ENCODE results near the gene PHF21B. TPM values are rescaled to one million over a fixed set of nuclear protein-coding genes. Genes with fewer than 3 reads are reported as not detected.

PHF21B gene
- total RNA-seq, 1 donor from 2014 or later, result 0.21 TPM

DNA sequence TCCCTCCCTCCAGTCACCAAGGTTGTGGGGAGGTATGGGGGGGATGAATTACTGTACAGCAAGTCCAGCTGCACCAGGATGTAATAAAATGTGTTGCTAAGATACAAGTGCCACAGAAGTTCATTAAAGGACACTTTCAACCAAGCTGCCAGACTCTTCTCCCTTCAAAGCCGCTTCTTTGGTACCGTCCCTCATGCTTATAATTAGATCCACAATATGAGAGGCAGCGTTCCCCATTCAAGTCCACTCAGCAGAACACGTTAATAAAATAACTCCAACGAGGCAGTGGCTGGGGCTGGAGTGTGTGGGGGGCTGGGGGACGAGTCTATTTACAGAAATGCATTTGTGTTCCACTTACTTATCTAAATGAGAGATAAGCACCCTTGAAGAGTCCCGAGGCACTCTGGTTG is 14.7 kb downstream of the PHF21B start:
- intact Hi-C loops (cut with micrococcal nuclease), result no loop called here
- no peak overlapping the region for H3K27ac Mint-ChIP-seq
- DNase-seq (ENCODE audit: low spot score), result no peak
- H3K4me1 Mint-ChIP-seq (ENCODE audit: low read depth), result no peaks in the 10 kb centered on the region
- no peak overlapping the region for H3K4me3 Mint-ChIP-seq
- H3K36me3 Mint-ChIP-seq (ENCODE audit: low read depth), result no peaks in the 10 kb centered on the region
- H3K27me3 Mint-ChIP-seq (ENCODE audit: insufficient read depth), result no peaks in the 10 kb centered on the region
- H3K9me3 Mint-ChIP-seq, result no peaks in the 10 kb centered on the region

DNA sequence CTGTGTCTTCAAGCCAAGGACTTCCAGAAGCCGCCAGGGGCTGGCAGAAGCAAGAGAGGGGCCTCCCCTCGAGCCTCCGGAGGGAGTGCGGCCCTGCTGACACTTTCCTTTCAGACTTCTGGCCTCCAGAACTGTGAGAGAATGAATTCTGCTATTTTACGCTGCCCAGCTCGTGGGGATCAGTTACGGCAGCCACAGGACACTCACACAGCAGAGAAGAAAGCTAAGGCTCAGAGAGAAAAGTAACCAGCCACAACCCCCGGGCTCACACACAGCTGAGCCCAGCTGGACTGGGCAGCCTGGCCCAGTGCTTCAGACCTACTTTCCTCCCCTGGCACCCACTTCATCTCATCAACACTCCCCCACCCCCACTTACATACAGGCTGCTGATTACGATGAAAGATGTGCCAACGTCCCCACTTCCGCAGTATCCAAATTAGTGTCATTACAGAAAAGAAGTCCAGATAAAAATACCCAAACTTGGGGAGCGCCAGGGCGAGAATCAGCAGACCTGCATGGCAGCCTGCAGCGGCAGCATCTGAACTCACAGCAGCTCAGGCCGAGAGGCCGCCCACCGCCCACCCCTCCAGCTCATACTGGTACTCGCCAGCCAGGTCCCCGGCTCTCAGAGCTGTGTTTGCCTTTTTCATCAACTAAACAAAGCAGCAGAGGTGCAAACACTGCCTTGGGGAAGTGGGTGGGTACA is 15.3 kb downstream of the PHF21B start:
- H3K9me3 Mint-ChIP-seq, result no peaks in the 10 kb centered on the region
- no peaks in the 10 kb centered on the region for H3K36me3 Mint-ChIP-seq (ENCODE audit: low read depth)
- H3K4me1 Mint-ChIP-seq (ENCODE audit: low read depth), result no peaks in the 10 kb centered on the region
- no peak overlapping the region for H3K4me3 Mint-ChIP-seq
- H3K27ac Mint-ChIP-seq, result no peak overlapping the region
- intact Hi-C loops (cut with micrococcal nuclease), result no loop called here
- no peak for DNase-seq (ENCODE audit: low spot score)
- no peaks in the 10 kb centered on the region for H3K27me3 Mint-ChIP-seq (ENCODE audit: insufficient read depth)

DNA sequence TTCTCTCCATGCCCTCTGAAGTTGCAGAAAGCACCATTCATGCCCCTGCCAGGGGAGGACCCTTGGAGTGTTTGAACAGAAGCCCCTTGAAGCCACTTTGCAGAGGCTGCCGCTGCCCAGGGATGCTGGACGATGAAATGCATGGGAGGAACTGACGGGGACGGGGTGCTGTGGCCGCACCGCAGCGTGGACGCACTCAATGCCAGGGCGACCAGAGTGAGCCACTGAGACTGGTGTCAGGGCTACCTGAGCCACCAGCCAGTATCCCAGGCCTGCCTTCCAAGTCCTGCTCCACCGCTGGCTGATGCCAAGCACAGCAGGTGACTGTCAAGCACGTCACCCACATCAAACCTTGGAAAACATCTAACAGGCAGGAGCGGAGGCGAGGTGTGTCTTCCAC is 17.6 kb downstream of the PHF21B start:
- H3K4me1 Mint-ChIP-seq (ENCODE audit: low read depth), result no peaks in the 10 kb centered on the region
- H3K9me3 Mint-ChIP-seq, result no peaks in the 10 kb centered on the region
- DNase-seq (ENCODE audit: low spot score), result no peak
- H3K4me3 Mint-ChIP-seq, result no peak overlapping the region
- H3K36me3 Mint-ChIP-seq (ENCODE audit: low read depth), result no peaks in the 10 kb centered on the region
- H3K27ac Mint-ChIP-seq, result no peak overlapping the region
- intact Hi-C loops (cut with micrococcal nuclease), result no loop called here
- H3K27me3 Mint-ChIP-seq (ENCODE audit: insufficient read depth), result no peaks in the 10 kb centered on the region

DNA sequence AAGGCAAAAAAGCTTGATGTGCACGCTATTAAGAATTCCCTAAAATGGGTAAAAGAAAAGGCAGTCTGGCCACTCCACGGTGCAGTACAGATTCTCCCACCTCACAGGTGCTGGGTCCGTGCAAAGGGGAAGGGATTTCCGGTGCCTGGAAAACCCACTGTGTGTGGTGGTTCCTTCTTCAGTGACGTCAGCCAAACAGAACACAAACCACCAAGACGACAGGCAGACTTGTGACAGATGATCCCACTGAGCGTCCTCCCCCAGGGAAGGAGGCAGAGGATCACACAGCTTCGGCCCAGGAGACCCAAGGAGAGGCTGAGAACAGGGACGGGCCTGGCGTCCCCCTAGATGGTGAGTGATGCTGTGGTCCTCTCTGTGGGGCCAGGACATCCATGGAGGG is 18.6 kb downstream of the PHF21B start:
- no peak for DNase-seq (ENCODE audit: low spot score)
- no peak overlapping the region for H3K4me3 Mint-ChIP-seq
- no peaks in the 10 kb centered on the region for H3K27me3 Mint-ChIP-seq (ENCODE audit: insufficient read depth)
- H3K9me3 Mint-ChIP-seq, result no peaks in the 10 kb centered on the region
- H3K27ac Mint-ChIP-seq, result no peak overlapping the region
- no peaks in the 10 kb centered on the region for H3K36me3 Mint-ChIP-seq (ENCODE audit: low read depth)
- intact Hi-C loops (cut with micrococcal nuclease), result no loop called here
- no peaks in the 10 kb centered on the region for H3K4me1 Mint-ChIP-seq (ENCODE audit: low read depth)

DNA sequence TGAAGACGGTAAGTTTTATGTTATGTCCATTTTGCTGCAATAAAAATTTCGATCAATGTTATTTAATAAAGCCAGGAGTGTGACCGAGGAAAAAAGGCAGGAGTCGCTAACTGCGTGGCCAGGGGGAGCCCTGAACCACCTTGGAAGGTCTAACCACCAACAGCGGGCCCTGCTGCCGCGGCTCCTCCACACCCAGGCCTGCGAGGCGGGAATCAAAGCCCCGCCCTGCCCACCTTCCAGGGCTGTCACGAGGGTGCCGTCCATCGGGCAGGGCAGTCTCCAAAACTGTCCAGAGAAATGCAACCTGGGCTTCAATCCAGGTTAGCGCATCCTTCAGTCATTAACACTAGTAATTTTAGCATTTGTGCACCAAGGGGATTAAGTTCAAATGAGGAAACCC is 19.0 kb downstream of the PHF21B start:
- no peak overlapping the region for H3K4me3 Mint-ChIP-seq
- intact Hi-C loops (cut with micrococcal nuclease), result no loop called here
- no peaks in the 10 kb centered on the region for H3K9me3 Mint-ChIP-seq
- DNase-seq (ENCODE audit: low spot score), result no peak
- no peak overlapping the region for H3K27ac Mint-ChIP-seq
- H3K27me3 Mint-ChIP-seq (ENCODE audit: insufficient read depth), result no peaks in the 10 kb centered on the region
- no peaks in the 10 kb centered on the region for H3K4me1 Mint-ChIP-seq (ENCODE audit: low read depth)
- H3K36me3 Mint-ChIP-seq (ENCODE audit: low read depth), result no peaks in the 10 kb centered on the region

DNA sequence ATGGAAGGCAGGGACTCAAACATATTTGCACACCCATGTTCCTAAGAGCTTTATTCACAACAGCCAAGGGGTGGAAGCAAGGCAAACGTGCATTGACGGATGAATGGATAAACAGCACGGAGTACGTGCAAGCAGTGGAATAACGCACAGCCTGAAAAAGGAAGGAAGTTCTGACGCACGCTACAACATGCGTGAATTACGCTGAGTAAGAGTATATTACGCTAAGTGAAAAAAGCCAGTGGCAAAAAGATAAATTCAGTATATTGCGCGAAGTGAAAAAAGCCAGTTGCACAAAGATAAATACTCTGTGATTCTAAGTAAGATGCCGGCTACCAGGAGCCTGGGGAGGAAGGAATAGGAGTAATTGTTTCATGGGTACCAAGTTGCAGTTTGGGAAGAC is 19.5 kb downstream of the PHF21B start:
- Mint-ChIP-seq H3K36me3 (ENCODE audit: low read depth) (no peaks in the 10 kb centered on the region), H3K4me3 (no peak overlapping the region), H3K27me3 (ENCODE audit: insufficient read depth) (no peaks in the 10 kb centered on the region), H3K9me3 (no peaks in the 10 kb centered on the region), H3K27ac (no peak overlapping the region), H3K4me1 (ENCODE audit: low read depth) (no peaks in the 10 kb centered on the region)
- no peak for DNase-seq (ENCODE audit: low spot score)
- intact Hi-C loops (cut with micrococcal nuclease), result no loop called here

DNA sequence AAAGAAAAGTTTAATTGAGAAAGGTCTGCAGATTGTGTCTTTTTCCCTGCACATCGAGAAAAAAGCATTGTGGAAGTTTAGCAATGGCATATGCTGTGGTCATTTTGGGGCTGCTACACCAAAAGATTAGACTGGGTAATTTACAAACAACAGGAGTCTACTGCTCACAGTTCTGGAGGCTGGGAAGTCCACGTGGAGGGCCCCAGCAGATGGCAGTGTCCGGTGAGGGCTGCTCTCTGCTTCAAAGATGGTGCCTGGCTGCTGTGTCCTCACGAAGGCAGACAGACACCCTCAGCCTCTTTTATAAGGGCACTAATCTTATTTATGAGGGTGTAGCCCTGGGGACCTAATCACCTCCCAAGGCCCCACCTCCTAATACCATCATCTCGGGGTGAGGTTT is 21.1 kb downstream of the PHF21B start:
- H3K4me1 Mint-ChIP-seq (ENCODE audit: low read depth), result no peaks in the 10 kb centered on the region
- no peak overlapping the region for H3K27ac Mint-ChIP-seq
- no peak overlapping the region for H3K4me3 Mint-ChIP-seq
- no peak for DNase-seq (ENCODE audit: low spot score)
- peaks cover 5% of the 10 kb centered on the region for H3K9me3 Mint-ChIP-seq
- H3K27me3 Mint-ChIP-seq (ENCODE audit: insufficient read depth), result no peaks in the 10 kb centered on the region
- H3K36me3 Mint-ChIP-seq (ENCODE audit: low read depth), result no peaks in the 10 kb centered on the region
- intact Hi-C loops (cut with micrococcal nuclease), result no loop called here

DNA sequence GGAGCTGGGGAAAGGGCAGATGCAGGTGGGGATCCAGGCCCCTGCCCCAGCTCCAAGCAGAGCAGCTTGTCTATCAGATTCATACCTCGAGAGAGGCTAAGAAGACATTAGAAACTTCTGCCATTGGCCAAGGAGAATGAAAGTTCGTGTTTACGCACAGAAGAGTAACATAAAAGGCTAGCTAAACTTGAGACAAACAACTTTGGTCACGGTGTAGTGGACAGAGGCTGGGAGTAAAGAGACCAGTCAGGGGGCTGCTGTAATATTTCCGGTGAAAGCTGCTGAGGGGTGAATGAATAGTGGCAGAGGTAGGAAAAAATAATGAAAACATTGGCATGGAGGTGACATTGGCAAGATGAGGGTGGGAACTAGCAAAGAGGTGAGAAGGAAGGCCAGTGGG is 22.9 kb downstream of the PHF21B start:
- Mint-ChIP-seq H3K4me3 (no peak overlapping the region), H3K36me3 (ENCODE audit: low read depth) (no peaks in the 10 kb centered on the region), H3K27me3 (ENCODE audit: insufficient read depth) (no peaks in the 10 kb centered on the region), H3K4me1 (ENCODE audit: low read depth) (no peaks in the 10 kb centered on the region), H3K9me3 (peaks cover 5% of the 10 kb centered on the region), H3K27ac (no peak overlapping the region)
- intact Hi-C loops (cut with micrococcal nuclease), result no loop called here
- DNase-seq (ENCODE audit: low spot score), result no peak

DNA sequence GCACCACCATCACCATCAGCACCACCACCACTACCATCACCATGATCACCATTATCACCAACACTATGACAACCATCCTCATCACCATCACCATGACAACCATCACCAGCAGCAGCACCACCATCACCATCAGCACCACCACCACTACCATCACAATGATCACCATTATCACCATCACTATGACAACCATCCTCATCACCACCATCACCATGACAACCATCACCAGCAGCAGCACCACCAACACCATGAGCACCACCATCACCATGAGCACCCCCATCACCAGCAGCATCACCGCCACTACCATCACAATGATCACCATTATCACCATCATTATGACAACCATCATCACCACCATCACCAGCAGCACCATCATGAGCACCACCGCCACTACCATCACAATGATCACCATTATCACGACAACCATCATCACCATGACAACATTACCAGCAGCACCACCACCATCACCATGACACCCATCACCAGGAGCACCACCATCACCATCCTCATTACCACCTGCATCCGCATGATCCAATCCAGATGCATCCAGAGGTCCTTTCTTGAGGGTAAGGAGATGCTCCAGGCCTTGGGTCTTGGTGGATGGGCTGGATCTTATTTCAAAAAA is 23.8 kb downstream of the PHF21B start:
- no peak overlapping the region for H3K27ac Mint-ChIP-seq
- no peaks in the 10 kb centered on the region for H3K36me3 Mint-ChIP-seq (ENCODE audit: low read depth)
- DNase-seq (ENCODE audit: low spot score), result no peak
- H3K9me3 Mint-ChIP-seq, result peaks cover 5% of the 10 kb centered on the region
- H3K4me3 Mint-ChIP-seq, result no peak overlapping the region
- H3K27me3 Mint-ChIP-seq (ENCODE audit: insufficient read depth), result no peaks in the 10 kb centered on the region
- intact Hi-C loops (cut with micrococcal nuclease), result no loop called here
- no peaks in the 10 kb centered on the region for H3K4me1 Mint-ChIP-seq (ENCODE audit: low read depth)

DNA sequence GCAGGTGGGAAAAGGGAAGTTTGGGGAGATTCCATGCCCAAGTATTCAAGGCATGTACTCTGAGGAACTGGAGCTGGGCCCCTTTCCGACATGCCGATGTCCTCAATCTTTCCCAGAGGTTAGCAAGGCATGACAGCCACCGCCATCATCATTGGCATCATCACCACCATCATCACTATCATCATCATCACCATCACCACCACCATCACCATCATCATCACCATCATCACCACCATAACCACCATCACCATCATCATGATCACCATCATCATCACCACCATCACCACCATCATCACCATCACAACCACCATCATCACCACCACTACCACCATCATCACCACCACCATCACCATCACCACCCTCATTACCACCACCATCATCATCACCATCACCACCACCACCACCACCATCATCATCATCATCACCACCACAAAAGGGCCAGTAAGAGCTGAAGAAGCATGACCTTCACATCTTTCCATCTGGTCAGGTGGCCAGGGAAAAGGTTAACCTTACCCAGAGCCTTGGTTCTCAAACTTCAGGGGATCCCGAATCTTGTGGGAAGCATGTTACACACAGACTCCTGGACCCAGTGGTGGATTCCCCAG is 25.8 kb downstream of the PHF21B start:
- no peaks in the 10 kb centered on the region for H3K36me3 Mint-ChIP-seq (ENCODE audit: low read depth)
- no peak overlapping the region for H3K27ac Mint-ChIP-seq
- H3K27me3 Mint-ChIP-seq (ENCODE audit: insufficient read depth), result no peaks in the 10 kb centered on the region
- H3K4me3 Mint-ChIP-seq, result no peak overlapping the region
- H3K4me1 Mint-ChIP-seq (ENCODE audit: low read depth), result no peaks in the 10 kb centered on the region
- H3K9me3 Mint-ChIP-seq, result peaks cover 5% of the 10 kb centered on the region
- DNase-seq (ENCODE audit: low spot score), result no peak
- intact Hi-C loops (cut with micrococcal nuclease), result no loop called here

DNA sequence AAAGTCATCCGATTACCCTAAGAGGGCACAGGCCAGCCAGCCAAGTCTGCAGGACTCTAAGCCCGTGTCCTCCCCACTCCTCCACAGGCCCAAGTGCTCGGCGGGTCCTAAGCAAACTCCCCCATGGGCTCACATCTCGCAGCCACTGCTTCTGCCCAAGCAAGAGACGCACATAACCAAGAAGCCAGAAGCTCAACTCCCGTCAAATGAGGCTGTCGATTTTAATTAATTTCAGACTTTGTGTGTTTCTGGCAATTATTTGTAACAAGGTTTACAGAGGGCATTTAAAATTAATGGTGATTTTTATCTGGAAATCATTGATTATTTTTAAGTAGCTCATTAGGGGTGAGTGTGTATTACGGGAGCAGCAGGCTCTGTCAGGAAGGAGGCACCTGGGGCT is 27.4 kb downstream of the PHF21B start:
- H3K27me3 Mint-ChIP-seq (ENCODE audit: insufficient read depth), result no peaks in the 10 kb centered on the region

DNA sequence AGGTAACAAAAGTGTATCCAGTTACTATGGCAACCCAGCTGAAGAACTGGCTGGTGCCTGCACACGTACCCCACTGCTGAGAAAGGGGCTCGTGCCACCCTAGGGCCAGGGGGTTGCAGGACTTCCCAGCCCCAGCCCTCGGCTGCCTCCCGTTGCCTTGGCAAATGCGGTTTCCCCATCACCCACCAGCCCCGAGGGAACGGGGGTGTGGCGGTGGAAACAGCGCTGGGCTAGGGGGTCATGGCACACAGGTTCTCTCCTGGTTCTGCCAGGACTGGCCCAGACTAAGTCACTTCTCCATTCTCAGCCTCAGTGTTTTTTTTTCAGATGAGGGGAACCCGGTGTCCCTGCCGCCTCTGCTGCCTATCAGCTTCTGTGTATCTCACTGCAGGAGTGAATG is 27.9 kb downstream of the PHF21B start:
- Mint-ChIP-seq H3K4me1 (ENCODE audit: low read depth) (no peaks in the 10 kb centered on the region), H3K9me3 (peaks cover 5% of the 10 kb centered on the region), H3K27me3 (ENCODE audit: insufficient read depth) (no peaks in the 10 kb centered on the region), H3K4me3 (no peak overlapping the region), H3K27ac (no peak overlapping the region), H3K36me3 (ENCODE audit: low read depth) (no peaks in the 10 kb centered on the region)
- intact Hi-C loops (cut with micrococcal nuclease), result no loop called here
- DNase-seq (ENCODE audit: low spot score), result no peak

More for the DNA sequence above, 27.4 kb downstream of the PHF21B start:
- no peak for DNase-seq (ENCODE audit: low spot score)
- no peaks in the 10 kb centered on the region for H3K4me1 Mint-ChIP-seq (ENCODE audit: low read depth)
- no peak overlapping the region for H3K4me3 Mint-ChIP-seq
- H3K27ac Mint-ChIP-seq, result no peak overlapping the region
- peaks cover 5% of the 10 kb centered on the region for H3K9me3 Mint-ChIP-seq
- intact Hi-C loops (cut with micrococcal nuclease), result no loop called here
- no peaks in the 10 kb centered on the region for H3K36me3 Mint-ChIP-seq (ENCODE audit: low read depth)

DNA sequence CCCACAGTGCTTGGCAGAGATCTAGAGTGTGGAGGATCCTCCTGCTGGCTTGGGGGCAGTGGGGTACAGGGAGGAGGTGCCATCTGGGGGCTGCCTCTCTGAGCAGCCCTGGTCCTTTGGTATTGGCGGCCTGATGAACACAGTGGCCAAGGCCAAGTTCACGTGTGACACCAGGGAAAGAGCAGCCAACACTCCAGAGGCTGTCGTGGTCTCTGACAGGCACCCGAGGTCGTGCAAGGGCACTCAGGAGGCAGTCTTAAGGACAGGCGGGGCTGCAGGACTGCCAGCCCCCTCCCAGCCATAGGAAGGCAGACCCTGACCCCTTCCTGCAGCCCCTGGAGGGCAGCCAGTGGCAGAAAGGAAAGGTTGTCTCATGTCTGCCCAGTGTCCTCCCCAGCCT is 30.7 kb downstream of the PHF21B start:
- intact Hi-C loops (cut with micrococcal nuclease), result loop anchor here (5.0 kb wide), 1 partner anchor 103 kb away; no protein-coding TSS in a partner anchor
- H3K4me3 Mint-ChIP-seq, result no peak overlapping the region

More for the DNA sequence above, 30.7 kb downstream of the PHF21B start:
- Mint-ChIP-seq H3K27ac (no peak overlapping the region), H3K27me3 (ENCODE audit: insufficient read depth) (no peaks in the 10 kb centered on the region), H3K9me3 (peaks cover 4% of the 10 kb centered on the region), H3K4me1 (ENCODE audit: low read depth) (no peaks in the 10 kb centered on the region), H3K36me3 (ENCODE audit: low read depth) (no peaks in the 10 kb centered on the region)
- DNase-seq (ENCODE audit: low spot score), result no peak

Data from activated T-helper 1 cell treated with anti-CD3 and anti-CD28 coated beads, Interleukin-12 subunit alpha, Interleukin-12 subunit beta, Interleukin-2, Interleukin-4 antibody, amounts not matched to agents 30 ng/mL and 10 ng/mL and 1 ng/mL, durations not matched to agents 14 hours and 24 hours and 36 hours (primary cell).